ENCODE results near the gene CLCA4.
"Not testable (repeated sequence)": the region's sequence is repeated elsewhere in the genome, so short reads cannot be mapped to it uniquely, and the experiment has no call there.

CLCA4 gene

GRCh38 chr1:86546787-86547221, at the start of gene CLCA4:
Gene CLCA4 (plus strand): TSS chr1:86547078. CDS start chr1:86547120, 42 bp downstream.
- Histone ChIP-seq H3K9me3 (ENCODE audit: control insufficient read depth in 2 of 2, low read length in 2 of 2) (no peaks in the 10 kb centered on the region), H3K36me3 (ENCODE audit: control insufficient read depth in 2 of 2, insufficient read depth in 2 of 2, low read length in 2 of 2) (no peaks in the 10 kb centered on the region), H3K9ac (ENCODE audit: low read length in 2 of 2) (no peak within 1 kb of the TSS), H3K4me3 (ENCODE audit: low read length in 2 of 2) (no peak within 1 kb of the TSS), H3K4me1 (ENCODE audit: control insufficient read depth, insufficient read depth, low read length) (no peaks in the 10 kb centered on the region), H3K27me3 (ENCODE audit: control insufficient read depth in 1 of 2, insufficient read depth in 2 of 2, low read length in 2 of 2) (no peaks in the 10 kb centered on the region), H3K27ac (ENCODE audit: low read length) (no peak within 1 kb of the TSS)

DNA sequence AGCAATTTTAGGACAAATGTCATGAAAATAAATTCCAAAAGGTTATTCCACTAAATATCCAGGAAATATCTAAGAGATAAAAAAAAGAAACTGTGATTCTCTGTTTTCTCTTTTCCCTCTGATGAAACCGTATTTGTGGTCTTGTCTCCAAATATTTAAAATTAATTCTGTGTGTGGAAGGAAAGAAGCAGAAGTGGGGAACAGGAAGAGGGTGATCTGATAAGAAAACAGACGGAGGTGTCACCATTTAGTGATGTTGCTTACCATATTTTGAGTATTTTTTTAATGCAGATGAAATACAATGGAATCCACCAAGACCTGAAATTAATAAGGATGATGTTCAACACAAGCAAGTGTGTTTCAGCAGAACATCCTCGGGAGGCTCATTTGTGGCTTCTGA, 48.6 kb upstream of the CLCA4 start:
- no peak overlapping the region for H3K27ac ChIP-seq (ENCODE audit: low read length)
- H3K4me3 ChIP-seq (ENCODE audit: low read length in 2 of 2): no peak overlapping the region
- H3K36me3 ChIP-seq (ENCODE audit: control insufficient read depth in 2 of 2, insufficient read depth in 2 of 2, low read length in 2 of 2): no peaks in the 10 kb centered on the region
- H3K9ac ChIP-seq (ENCODE audit: low read length in 2 of 2): no peak overlapping the region
- no peaks in the 10 kb centered on the region for H3K9me3 ChIP-seq (ENCODE audit: control insufficient read depth in 2 of 2, low read length in 2 of 2)
- H3K4me1 ChIP-seq (ENCODE audit: control insufficient read depth, insufficient read depth, low read length): peaks cover 21% of the 10 kb centered on the region
- H3K27me3 ChIP-seq (ENCODE audit: control insufficient read depth in 1 of 2, insufficient read depth in 2 of 2, low read length in 2 of 2): no peaks in the 10 kb centered on the region

GRCh38 chr1:86499987-86500593, 46.8 kb upstream of the CLCA4 start:
- Histone ChIP-seq H3K36me3 (ENCODE audit: control insufficient read depth in 2 of 2, insufficient read depth in 2 of 2, low read length in 2 of 2) (no peaks in the 10 kb centered on the region), H3K27ac (ENCODE audit: low read length) (no peak overlapping the region), H3K9me3 (ENCODE audit: control insufficient read depth in 2 of 2, low read length in 2 of 2) (no peaks in the 10 kb centered on the region), H3K9ac (ENCODE audit: low read length in 2 of 2) (no peak overlapping the region), H3K4me3 (ENCODE audit: low read length in 2 of 2) (no peak overlapping the region), H3K4me1 (ENCODE audit: control insufficient read depth, insufficient read depth, low read length) (peaks cover 38% of the 10 kb centered on the region), H3K27me3 (ENCODE audit: control insufficient read depth in 1 of 2, insufficient read depth in 2 of 2, low read length in 2 of 2) (no peaks in the 10 kb centered on the region)

- Histone ChIP-seq H3K27ac (ENCODE audit: low read length) (peak overlapping the region; percentile 24), H3K9me3 (ENCODE audit: control insufficient read depth in 2 of 2, low read length in 2 of 2) (no peaks in the 10 kb centered on the region), H3K36me3 (ENCODE audit: control insufficient read depth in 2 of 2, insufficient read depth in 2 of 2, low read length in 2 of 2) (no peaks in the 10 kb centered on the region), H3K4me3 (ENCODE audit: low read length in 2 of 2) (no peak overlapping the region), H3K27me3 (ENCODE audit: control insufficient read depth in 1 of 2, insufficient read depth in 2 of 2, low read length in 2 of 2) (no peaks in the 10 kb centered on the region), H3K9ac (ENCODE audit: low read length in 2 of 2) (no peak overlapping the region), H3K4me1 (ENCODE audit: control insufficient read depth, insufficient read depth, low read length) (peaks cover 44% of the 10 kb centered on the region)
Measured at GRCh38 chr1:86500714-86501113, 46.2 kb upstream of the CLCA4 start.

- Histone ChIP-seq H3K4me1 (ENCODE audit: control insufficient read depth, insufficient read depth, low read length) (peaks cover 46% of the 10 kb centered on the region), H3K27ac (ENCODE audit: low read length) (peak overlapping the region; percentile 86)
- not testable (repeated sequence) for H3K27me3 ChIP-seq (ENCODE audit: control insufficient read depth in 1 of 2, insufficient read depth in 2 of 2, low read length in 2 of 2); H3K9ac ChIP-seq (ENCODE audit: low read length in 2 of 2); H3K4me3 ChIP-seq (ENCODE audit: low read length in 2 of 2); H3K9me3 ChIP-seq (ENCODE audit: control insufficient read depth in 2 of 2, low read length in 2 of 2); H3K36me3 ChIP-seq (ENCODE audit: control insufficient read depth in 2 of 2, insufficient read depth in 2 of 2, low read length in 2 of 2)
Measured at GRCh38 chr1:86502125-86502646, 44.7 kb upstream of the CLCA4 start.

DNA sequence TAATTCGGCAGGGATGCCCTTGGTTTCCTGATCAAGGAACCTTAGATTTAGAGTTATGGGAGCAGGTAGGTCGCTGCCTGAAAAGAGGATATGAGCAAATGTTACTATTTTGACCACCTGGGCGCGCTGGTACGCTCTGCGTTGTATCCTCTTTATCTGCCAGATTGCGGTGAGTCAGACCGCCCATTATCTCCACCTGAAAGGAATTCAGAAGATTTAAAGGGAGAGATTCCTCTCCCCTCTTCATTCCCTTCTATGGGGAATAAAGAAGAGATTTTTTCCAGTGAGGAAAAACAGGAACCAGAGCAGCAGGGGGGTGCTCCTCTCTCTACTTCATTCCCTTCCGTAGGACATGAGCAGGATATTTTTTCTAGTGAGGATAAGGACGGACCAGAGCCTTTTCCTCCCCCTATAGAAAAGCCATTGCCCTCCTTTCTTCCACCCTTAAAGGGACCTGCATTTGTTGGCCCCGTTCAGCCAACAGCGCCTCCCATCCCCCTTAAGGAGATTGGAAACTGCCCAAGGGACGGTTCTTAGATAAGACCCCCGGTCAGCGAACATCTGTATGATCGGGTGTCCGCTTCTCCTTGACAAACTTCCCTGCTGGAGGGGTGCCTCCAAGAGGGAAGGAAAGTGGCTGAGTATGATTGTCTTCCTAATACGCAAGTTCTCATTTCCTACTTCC, 44.0 kb upstream of the CLCA4 start:
- Histone ChIP-seq H3K9ac (ENCODE audit: low read length in 2 of 2) (peak overlapping the region in 1 of 2 donors; percentile 57), H3K27me3 (ENCODE audit: control insufficient read depth in 1 of 2, insufficient read depth in 2 of 2, low read length in 2 of 2) (no peaks in the 10 kb centered on the region), H3K27ac (ENCODE audit: low read length) (peak overlapping the region; percentile 86), H3K4me3 (ENCODE audit: low read length in 2 of 2) (peak overlapping the region; percentile 38 to 68), H3K4me1 (ENCODE audit: control insufficient read depth, insufficient read depth, low read length) (peaks cover 46% of the 10 kb centered on the region), H3K9me3 (ENCODE audit: control insufficient read depth in 2 of 2, low read length in 2 of 2) (no peaks in the 10 kb centered on the region), H3K36me3 (ENCODE audit: control insufficient read depth in 2 of 2, insufficient read depth in 2 of 2, low read length in 2 of 2) (no peaks in the 10 kb centered on the region)

- Histone ChIP-seq H3K4me1 (ENCODE audit: control insufficient read depth, insufficient read depth, low read length) (peaks cover 48% of the 10 kb centered on the region), H3K9ac (ENCODE audit: low read length in 2 of 2) (peak overlapping the region; percentile 57 to 78), H3K27me3 (ENCODE audit: control insufficient read depth in 1 of 2, insufficient read depth in 2 of 2, low read length in 2 of 2) (no peaks in the 10 kb centered on the region), H3K4me3 (ENCODE audit: low read length in 2 of 2) (peak overlapping the region; percentile 38 to 68), H3K9me3 (ENCODE audit: control insufficient read depth in 2 of 2, low read length in 2 of 2) (no peaks in the 10 kb centered on the region), H3K27ac (ENCODE audit: low read length) (peak overlapping the region; percentile 86), H3K36me3 (ENCODE audit: control insufficient read depth in 2 of 2, insufficient read depth in 2 of 2, low read length in 2 of 2) (no peaks in the 10 kb centered on the region)
Measured at GRCh38 chr1:86503406-86504136, 43.3 kb upstream of the CLCA4 start.

- Histone ChIP-seq H3K4me3 (ENCODE audit: low read length in 2 of 2) (peak overlapping the region; percentile 38 to 68), H3K27ac (ENCODE audit: low read length) (peak overlapping the region; percentile 86), H3K9ac (ENCODE audit: low read length in 2 of 2) (peak overlapping the region; percentile 57 to 78)
Measured at GRCh38 chr1:86504137-86504479, 42.8 kb upstream of the CLCA4 start.

GRCh38 chr1:86504895-86505563, 41.8 kb upstream of the CLCA4 start:
- Histone ChIP-seq H3K9ac (ENCODE audit: low read length in 2 of 2) (peak overlapping the region in 1 of 2 donors; percentile 36), H3K27me3 (ENCODE audit: control insufficient read depth in 1 of 2, insufficient read depth in 2 of 2, low read length in 2 of 2) (no peaks in the 10 kb centered on the region), H3K4me3 (ENCODE audit: low read length in 2 of 2) (peak overlapping the region; percentile 15 to 23), H3K4me1 (ENCODE audit: control insufficient read depth, insufficient read depth, low read length) (peaks cover 48% of the 10 kb centered on the region), H3K36me3 (ENCODE audit: control insufficient read depth in 2 of 2, insufficient read depth in 2 of 2, low read length in 2 of 2) (no peaks in the 10 kb centered on the region), H3K27ac (ENCODE audit: low read length) (peak overlapping the region; percentile 86), H3K9me3 (ENCODE audit: control insufficient read depth in 2 of 2, low read length in 2 of 2) (no peaks in the 10 kb centered on the region)

More at GRCh38 chr1:86504137-86504479, 42.8 kb upstream of the CLCA4 start:
- no peaks in the 10 kb centered on the region for H3K36me3 ChIP-seq (ENCODE audit: control insufficient read depth in 2 of 2, insufficient read depth in 2 of 2, low read length in 2 of 2)
- no peaks in the 10 kb centered on the region for H3K9me3 ChIP-seq (ENCODE audit: control insufficient read depth in 2 of 2, low read length in 2 of 2)
- peaks cover 48% of the 10 kb centered on the region for H3K4me1 ChIP-seq (ENCODE audit: control insufficient read depth, insufficient read depth, low read length)
- no peaks in the 10 kb centered on the region for H3K27me3 ChIP-seq (ENCODE audit: control insufficient read depth in 1 of 2, insufficient read depth in 2 of 2, low read length in 2 of 2)

DNA sequence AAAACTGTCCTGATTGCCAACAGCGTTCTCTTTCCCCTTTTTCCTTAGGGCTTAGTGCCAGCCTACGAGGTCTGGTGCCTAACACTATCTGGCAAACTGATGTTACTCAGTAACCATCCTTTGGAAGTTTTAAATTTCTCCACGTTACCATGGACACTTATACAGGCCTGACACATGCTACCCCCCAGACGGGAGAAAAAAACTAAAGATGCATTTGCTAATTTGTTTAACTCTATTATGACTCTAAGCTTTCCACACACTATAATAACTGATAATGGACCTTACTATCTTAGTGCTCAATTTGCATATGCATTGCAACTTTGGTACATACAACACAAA, 41.3 kb upstream of the CLCA4 start:
- no peaks in the 10 kb centered on the region for H3K36me3 ChIP-seq (ENCODE audit: control insufficient read depth in 2 of 2, insufficient read depth in 2 of 2, low read length in 2 of 2)
- H3K4me1 ChIP-seq (ENCODE audit: control insufficient read depth, insufficient read depth, low read length): peaks cover 48% of the 10 kb centered on the region
- no peak overlapping the region for H3K9ac ChIP-seq (ENCODE audit: low read length in 2 of 2)
- peak overlapping the region; percentile 86 for H3K27ac ChIP-seq (ENCODE audit: low read length)
- peak overlapping the region; percentile 15 to 23 for H3K4me3 ChIP-seq (ENCODE audit: low read length in 2 of 2)
- no peaks in the 10 kb centered on the region for H3K9me3 ChIP-seq (ENCODE audit: control insufficient read depth in 2 of 2, low read length in 2 of 2)
- no peaks in the 10 kb centered on the region for H3K27me3 ChIP-seq (ENCODE audit: control insufficient read depth in 1 of 2, insufficient read depth in 2 of 2, low read length in 2 of 2)
